GM18907 (cell line): ENCODE results near the gene ING1.
"Not testable (repeated sequence)": the region's sequence is repeated elsewhere in the genome, so short reads cannot be mapped to it uniquely, and the experiment has no call there.

Experiments used
- ATAC-seq: cut with Tn5 transposase; IDR thresholded peaks from one replicate; pipeline ENCODE4 v1.9.1; 2021; ENCODE audit warnings: mild to moderate bottlenecking, moderate library complexity; ENCODE audit not compliant: unreplicated experiment

The ING1 gene, protein sequence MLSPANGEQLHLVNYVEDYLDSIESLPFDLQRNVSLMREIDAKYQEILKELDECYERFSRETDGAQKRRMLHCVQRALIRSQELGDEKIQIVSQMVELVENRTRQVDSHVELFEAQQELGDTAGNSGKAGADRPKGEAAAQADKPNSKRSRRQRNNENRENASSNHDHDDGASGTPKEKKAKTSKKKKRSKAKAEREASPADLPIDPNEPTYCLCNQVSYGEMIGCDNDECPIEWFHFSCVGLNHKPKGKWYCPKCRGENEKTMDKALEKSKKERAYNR

DNA sequence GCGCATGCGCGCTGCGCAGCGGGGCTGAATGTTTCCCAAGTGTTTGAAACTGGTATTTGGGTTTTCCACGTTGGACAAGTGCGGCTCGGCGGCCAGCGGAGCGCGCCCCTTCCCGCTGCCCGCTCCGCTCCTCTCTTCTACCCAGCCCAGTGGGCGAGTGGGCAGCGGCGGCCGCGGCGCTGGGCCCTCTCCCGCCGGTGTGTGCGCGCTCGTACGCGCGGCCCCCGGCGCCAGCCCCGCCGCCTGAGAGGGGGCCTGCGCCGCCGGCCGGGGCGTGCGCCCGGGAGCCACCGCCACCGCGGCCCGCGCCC is at the start of gene ING1:
Gene ING1, plus strand, starts transcription at position 59 of the 311 bp plus-strand sequence. CDS start 450 bp downstream, outside the sequence.
- ATAC-seq = no peak

DNA sequence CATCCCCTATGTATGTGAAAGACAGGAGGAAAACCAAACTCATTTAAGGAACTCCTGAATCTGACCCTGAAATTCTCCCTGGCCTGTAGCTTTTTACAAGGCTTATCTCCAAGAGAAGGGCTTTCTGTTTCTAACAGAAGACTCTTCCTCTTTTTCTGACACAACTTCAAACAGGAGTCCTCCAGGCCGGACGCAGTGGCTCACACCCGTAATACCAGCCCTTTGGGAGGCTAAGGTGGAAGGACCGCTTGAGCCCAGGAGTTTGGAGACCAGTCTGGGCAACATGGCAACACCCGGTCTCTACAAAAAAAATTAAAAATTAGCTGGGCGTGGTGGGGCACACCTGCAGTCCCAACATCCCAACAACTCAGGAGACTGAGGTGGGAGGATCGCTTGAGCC is 49.5 kb upstream of the ING1 start:
- ATAC-seq = no peak

DNA sequence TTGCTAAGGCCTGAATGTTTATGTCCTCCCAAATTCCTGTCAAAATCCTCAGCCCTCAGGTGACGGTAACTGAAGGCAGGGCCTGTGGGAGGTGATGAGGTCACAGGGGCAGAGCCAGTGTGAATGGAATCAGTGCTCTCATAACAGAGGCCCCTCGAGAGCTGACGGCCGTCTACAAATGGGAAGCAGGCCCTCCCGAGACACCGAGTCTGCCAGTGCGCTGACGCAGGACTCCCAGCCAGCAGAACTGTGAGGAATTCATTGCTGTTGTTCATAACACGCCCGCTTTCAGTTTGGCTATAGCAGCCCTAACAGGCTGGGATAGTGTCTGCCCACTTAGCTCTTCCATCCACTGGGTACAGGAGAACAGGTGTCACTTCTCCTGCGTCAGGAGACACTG is 48.8 kb upstream of the ING1 start:
- ATAC-seq = no peak

DNA sequence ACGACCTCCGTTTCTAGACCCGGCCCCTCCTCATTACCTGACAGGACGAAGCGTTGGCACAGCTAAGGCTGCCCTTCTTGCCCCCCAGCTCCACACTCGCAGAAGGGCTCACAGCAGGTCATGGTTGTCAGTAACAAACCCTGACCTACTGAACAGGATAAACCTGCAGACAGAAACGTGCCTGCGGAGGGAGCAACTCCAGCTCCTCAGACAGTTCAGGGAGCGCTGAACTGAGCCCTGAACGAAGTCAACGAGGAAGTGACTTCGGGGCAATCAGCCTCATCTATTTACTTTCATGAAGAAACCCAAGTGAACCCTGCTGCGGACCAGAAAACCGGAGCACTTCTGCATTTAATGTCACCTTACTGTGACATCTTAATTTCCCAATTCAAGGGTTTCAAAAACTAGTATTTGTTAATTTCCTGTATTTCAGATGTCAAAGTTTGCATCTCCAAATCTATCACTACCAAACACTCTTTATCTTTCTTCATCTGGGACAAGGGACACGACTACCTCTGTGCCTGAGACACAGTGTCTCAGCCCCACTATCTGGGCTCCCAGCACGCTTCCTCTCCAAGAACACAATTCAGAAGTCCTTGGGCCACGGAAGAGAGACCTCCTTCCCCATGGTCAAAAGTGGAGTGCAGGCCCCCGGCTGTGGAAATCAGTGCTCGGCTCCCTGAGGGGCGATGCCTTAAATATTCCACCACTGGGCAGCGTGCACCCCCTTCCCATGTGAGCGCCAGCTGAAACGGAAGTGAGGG is 47.8 kb upstream of the ING1 start:
- ATAC-seq = no peak

DNA sequence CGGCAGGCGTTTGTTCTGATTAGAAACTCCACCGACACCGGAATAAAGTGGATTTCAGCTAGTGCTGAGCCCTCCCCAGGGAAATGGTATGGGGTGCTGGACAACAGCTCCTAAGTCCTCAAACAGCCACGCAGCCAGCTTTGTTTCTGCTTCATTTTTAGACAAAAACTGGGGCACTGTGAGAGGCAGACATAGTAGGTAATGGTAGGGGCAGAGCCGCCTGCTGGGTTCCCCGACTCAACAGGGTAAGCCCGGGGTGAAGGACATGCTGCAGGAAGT is 47.3 kb upstream of the ING1 start:
- ATAC-seq = no peak

DNA sequence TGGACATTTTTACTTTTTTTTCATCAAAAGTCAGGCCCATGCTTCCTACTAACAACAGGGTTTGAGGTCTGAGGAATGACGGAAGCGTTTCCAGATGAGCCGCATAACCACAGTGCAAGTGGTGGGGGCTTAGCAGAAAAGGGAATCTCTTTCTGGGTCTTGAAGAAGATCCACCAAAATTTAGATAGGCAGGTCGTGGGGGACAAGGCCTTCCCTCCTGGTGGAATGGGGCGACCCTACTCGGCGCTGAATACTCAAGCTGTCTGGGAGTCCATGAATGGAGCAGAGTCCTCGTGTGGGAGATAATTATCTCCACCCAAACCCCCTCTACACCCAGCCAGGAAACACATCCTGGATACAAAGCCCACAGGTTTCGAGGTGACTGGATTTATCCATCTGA is 44.5 kb upstream of the ING1 start:
- no peak for ATAC-seq

DNA sequence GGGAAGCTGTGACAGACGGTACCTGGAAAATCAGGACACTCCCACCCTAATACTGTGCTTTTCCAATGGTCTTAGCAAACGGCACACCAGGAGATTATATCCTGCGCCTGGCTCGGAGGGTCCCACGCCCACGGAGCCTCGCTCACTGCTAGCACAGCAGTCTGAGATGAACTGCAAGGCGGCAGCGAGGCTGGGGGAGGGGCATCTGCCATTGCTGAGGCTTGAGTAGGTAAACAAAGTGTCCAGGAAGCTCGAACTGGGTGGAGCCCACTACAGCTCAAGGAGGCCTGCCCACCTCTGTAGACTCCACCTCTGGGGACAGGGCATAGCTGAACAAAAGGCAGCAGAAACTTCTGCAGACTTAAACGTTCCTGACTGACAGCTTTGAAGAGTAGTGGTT is 43.7 kb upstream of the ING1 start:
- ATAC-seq = not testable (repeated sequence)

DNA sequence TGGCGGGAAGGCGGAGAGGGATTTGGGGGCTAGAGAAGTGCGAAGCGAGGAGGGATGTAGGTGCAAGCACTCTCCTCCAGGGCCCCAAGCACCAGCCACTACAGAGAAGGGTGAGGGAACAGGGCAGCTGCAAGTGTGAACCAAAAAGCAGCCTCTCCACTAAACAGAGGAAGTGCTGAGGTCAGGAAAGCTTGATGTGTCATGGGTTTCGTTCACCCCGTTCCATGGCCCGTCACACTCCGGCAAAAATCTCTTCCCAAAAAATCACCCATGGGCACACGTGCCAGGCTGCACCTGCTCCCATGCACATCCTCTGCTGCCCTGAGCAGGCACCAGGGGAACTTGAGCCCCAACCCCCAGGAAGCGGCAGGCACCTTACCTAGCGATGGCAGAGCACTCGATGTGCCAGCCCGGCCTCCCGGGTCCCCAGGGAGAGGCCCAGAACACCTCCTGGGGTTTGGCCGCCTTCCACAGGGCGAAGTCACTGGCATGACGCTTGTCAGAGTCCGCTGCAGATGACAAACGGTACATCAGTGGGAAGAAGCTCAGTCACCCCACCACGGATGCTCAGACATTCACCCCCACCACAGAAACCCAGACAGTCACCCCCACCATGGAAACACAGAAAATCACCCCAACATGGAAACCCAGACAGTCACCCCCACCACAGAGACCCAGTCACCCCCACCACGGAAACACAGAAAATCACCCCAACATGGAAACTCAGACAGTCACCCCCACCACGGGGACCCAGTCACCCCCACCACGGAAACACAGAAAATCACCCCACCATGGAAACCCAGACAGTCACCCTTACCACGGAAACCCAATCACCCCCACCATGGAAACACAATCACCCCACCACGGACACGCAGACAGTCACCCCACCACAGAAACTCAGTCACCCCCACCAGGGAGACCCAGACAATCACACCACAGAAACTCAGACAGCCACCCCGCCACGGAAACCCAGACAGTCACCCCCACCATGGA is 36.6 kb upstream of the ING1 start:
- ATAC-seq = peak; percentile 79

DNA sequence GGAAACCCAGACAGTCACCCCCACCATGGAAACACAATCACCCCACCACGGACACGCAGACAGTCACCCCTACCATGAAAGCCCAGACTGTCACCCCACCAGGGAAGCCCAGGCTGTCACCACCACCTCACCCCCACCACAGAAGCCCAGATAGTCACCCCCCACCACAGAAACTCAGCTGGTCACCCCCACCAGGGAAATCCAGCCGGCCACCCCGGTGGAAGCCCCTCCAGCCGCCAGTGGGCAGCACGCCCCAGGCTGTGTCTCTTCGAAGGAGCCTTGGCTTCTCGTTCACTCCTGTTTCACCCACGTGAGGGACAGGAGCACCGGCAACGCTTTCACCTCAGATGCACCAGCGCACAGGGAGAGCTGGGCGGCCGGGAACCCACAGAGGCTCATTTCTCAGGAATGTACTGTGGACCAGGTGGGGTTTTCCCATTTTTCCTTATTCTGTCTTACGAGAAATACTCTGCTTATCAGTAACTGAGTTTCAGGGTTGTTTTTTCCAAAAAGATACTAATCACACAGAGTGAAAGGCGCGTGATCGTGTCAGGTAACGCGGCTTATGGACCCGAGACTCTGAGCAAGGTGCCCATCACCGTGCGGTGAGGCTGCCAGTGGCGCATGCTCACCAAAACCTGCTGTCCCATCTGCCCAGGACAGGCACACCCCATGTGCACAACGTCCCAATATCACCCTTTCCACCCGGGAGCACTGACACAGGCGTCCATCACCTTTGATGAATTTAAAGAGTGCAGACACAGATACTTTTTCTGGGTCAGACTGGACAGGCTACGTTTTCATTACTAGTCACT is 35.6 kb upstream of the ING1 start:
- ATAC-seq = no peak

DNA sequence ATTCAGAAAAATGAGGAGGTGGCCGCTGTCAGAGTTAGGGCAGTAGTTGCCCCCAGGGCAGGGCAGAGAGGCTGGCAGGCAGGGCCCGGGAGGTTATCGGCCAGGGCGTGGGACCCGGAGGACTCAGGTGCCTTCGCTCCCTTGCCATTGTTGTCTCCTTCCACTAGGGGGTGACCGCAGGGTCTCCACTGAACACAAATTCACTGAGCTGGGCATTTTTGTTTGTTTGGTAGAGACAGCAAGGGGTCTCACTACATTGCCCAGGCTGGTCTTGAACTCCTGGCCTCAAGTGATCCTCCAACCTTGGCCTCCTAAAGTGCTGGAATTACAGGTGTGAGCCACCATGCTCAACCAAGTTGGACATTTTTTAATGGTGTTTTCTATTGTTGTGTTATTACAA is 32.6 kb upstream of the ING1 start:
- no peak for ATAC-seq

DNA sequence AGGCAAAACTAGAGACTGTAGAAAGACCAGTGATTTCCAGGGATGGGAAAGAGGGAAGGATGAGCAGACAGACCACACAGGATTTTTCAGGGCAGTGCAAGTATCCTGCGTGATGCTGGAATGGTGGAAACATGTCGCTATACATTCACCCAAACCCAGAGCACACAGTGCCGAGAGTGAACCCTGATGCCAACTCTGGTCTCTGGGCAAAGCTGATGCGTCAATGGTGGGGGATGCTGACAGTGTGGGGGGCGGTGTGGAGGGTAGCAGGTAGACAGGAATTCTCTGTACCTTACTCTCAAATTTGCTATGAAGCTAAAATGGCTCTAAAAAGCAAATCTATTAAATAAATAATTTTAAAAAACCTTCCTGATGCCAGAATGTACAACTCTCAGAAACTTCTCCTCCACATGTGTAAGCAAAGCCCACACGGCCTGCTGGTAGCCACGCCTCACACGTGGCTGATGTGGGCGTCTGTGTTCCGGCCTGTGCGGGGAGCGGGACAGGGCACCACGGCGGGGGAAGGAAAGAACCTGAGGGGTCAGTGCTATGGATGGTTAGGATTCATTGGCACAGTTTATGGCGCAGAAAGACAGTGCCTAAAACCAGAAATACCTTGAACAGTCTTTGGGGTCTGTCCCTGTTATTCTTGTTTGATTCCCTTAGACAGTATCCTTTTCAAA is 31.5 kb upstream of the ING1 start:
- no peak for ATAC-seq

DNA sequence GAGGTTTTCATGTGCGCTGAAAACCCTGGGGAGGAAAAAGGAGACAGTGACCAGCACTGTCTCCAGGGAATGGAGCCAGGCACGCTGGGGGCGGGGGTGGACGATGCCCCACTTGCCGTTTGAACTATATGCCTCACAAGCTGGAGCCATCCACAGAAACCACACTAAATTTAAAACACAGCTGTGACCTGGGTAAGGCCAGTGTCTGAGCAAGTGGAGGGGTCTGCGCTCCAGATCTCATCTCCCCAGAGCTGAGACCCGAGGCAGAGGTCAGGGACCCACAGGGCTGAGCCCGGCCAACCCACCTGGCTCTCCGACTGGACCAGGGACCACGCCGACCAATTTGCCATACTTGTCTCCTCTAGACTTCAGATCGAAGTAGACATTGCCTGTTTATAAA is 30.8 kb upstream of the ING1 start:
- ATAC-seq = no peak

DNA sequence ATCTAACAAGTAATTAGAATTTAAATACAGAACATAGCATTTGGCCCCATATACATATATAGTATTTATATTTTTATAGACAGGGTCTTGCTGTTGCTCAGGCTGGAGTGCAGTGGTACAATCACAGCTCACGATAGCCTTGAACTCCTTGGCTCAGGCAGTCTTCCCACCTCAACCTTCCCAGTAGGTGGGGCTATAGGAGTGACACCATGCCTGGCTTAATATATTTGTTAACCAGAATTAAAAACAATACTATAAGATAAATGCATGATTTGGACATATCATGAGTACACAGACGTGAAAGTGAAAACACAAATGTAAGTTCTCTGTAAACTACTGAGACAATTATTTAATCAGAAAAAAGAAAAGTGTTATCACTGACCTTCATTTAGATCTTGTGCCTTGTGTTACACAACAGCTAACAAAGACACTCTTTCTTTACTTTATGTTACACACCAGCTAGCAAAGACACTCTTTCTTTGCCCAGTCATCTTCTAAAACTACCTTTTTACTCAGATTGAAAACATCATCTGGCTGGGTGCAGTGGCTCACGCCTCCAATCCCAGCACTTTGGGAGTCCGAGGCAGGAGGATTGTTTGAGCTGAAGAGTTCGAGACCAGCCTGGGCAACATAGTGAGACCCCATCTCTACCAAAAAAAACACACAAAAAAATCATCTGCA is 30.2 kb upstream of the ING1 start:
- ATAC-seq = no peak

DNA sequence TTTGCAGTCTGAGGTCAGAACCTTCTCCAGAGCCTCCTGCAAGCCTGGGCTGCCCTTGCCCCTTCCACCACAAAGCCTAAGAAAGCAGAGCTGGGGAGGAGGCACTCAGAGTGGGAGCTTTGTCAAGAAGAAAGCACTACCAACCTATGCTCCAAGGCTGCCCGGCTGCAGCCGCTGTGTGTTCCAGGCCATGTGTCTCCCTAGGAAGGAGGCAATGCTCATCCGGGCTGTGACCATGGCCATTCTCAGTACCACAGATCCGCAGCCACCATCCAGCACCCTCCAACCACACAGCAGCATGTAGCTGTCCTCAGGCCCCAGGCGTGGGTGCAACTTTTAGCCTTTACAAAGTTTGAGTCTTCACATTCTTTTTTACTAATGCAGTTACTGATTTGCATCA is 29.6 kb upstream of the ING1 start:
- ATAC-seq = no peak

DNA sequence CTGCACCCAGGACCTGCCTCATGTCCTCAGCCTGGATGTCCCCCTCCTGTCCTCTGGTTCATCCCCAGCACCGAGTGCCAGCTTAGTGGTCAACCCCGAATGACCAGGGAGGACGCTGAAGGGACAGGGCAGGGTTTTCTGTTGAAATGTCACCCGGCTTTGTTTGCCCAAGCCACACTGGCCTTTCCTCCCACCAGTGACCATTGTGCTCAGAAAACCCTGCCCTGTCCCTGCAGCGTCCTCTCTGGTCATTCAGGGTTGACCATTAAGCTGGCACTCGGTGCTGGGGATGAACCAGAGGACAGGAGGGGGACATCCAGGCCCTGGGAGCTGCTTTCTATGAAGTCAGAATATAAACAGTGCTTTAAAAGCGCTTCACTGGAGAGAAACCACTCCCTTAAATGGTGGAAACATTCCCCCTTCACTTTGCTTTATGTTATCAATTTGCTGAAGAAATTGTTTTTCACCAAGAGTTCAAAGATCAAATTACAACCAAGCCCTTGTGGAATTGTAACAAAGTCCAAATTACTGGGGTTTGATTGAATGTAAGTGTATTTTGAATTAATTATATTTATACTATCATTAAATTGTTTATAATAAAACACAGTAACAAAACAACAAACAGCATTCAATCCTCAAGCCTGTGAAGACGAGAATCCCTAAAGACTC is 29.0 kb upstream of the ING1 start:
- no peak for ATAC-seq

DNA sequence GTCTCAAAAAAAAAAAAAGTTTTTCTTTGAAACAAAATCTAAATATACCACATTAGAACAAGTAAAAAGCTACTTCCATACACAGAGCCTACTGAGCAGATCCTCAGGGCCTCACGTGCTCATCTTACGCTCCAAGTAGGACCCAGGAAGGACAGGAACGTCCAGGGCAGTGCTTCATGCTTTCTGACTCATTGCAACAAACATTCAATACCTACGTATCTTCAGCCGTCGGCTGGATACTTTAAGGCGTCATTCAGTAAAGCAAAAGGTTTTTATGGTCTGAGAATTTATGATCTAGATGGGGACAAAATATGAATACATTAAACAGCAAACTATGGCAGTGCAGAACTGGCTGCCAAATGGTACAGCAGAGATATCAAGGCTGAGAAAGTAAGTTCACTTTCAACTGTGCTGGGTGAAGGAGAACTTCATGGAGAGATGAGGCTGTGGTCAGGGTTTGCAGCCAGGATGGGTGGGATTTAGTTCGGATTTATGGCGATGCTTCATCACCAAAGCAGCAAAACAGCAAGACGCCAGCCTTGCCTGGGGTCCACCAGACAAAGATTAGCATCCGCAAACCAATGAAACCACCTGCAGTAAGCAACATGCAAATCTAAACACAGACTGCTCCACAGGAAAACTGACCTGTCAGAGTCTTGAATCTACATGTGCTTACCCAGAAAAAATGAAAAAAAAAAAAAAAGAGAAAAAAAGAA is 28.0 kb upstream of the ING1 start:
- no peak for ATAC-seq

DNA sequence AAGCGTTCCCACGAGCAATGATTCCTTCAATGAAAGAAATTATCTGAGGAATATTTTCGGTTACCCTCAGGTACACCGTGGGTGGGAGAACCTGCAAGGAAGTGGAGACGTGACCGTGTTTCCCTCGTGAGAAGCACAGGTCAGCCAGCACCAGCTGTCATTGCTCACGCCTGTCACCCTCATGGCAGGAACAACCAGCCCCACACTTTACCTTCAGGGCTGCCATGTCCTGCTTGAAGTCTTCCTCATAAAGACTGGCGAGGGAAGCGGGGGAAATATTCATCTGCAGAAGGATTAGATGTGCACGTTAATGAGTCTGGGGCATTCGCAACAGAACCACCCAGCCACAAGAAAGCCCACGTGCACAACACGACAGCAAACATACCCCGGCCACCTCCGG is 25.8 kb upstream of the ING1 start:
- ATAC-seq = no peak

DNA sequence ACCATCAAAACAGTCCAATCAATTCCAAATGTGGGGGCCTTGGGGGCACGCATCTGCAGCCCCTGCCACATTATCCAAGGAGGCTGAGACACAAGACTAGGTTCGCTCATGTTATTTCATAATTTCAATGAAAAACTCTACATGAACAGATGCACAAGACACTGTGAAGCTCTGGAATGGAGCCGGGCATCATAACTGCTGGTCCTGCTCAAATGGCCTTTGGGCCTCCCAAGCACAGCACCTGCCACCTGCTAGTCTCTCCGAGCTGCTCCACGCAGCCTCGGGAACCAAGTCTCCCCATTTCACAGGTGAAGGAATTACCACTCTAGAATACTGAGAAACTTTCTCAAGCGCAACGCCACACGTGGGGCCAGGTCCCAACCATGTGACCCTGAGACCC is 24.5 kb upstream of the ING1 start:
- ATAC-seq = no peak

DNA sequence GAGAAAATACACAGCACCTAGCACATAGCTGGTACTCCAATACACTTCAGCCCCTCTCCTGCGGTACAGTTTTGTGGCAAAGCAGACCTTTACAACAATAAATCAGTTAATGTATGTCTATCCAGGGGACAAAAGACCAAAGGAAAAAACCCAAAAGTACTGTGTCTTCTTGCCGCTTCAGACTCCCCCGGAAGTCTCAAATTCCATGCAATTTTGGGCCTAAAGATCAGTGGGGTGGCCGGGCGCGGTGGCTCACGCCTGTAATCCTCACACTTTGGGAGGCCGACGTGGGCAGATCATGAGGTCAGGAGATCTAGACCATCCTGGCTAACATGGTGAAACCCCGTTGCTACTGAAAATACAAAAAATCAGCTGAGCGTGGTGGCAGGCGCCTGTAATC is 23.8 kb upstream of the ING1 start:
- no peak for ATAC-seq
